Gastroesophageal sphincter (tissue), 3 donors: ENCODE data around the gene GON4L.

ENCODE experiments used
- POLR2A ChIP-seq, 2 donors: fragments of 450-650 bp; IDR thresholded peaks; one replicate each; pipeline ENCODE4 v1.6.1; 2017; ENCODE audit warnings: antibody characterized with exemption in 2 of 2, mild to moderate bottlenecking in 2 of 2, moderate library complexity in 1 of 2
- TF ChIP-seq, protein P1 (sequence below), 4 experiments: fragments of 200-600 bp in 2 of 4; fragments of 450-650 bp in 2 of 4; sonication (generic) in 1 of 4; IDR thresholded peaks; one replicate each; pipeline ENCODE4 v1.5.1; 2017 to 2019; ENCODE audit warnings: antibody characterized with exemption in 4 of 4, mild to moderate bottlenecking in 2 of 4, moderate library complexity in 2 of 4

GRCh38 chr1:155812878-155813277 is 44.1 kb downstream of the GON4L start:
- TF ChIP-seq, protein P1, sequence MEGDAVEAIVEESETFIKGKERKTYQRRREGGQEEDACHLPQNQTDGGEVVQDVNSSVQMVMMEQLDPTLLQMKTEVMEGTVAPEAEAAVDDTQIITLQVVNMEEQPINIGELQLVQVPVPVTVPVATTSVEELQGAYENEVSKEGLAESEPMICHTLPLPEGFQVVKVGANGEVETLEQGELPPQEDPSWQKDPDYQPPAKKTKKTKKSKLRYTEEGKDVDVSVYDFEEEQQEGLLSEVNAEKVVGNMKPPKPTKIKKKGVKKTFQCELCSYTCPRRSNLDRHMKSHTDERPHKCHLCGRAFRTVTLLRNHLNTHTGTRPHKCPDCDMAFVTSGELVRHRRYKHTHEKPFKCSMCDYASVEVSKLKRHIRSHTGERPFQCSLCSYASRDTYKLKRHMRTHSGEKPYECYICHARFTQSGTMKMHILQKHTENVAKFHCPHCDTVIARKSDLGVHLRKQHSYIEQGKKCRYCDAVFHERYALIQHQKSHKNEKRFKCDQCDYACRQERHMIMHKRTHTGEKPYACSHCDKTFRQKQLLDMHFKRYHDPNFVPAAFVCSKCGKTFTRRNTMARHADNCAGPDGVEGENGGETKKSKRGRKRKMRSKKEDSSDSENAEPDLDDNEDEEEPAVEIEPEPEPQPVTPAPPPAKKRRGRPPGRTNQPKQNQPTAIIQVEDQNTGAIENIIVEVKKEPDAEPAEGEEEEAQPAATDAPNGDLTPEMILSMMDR (IDR thresholded peaks at IDR 0.05) = no peak
- TF ChIP-seq POLR2A (IDR thresholded peaks at IDR 0.05) = no peak
